H1 (cell line): ENCODE data around the gene CDX2. TPM values are rescaled to one million over a fixed set of nuclear protein-coding genes. Genes with fewer than 3 reads are reported as not detected.

Source experiments
- BRCA1 ChIP-seq: IDR thresholded peaks from 2 replicates; pipeline ENCODE4 v1.6.1; 2012; ENCODE audit warnings: low read depth, low read length, improper control_type of control experiment
- CHD7 ChIP-seq: fragments of 300-600 bp; sonication (generic); IDR thresholded peaks from 2 replicates; pipeline ENCODE4 v1.7.1; 2012; ENCODE audit warnings: low read length, moderate library complexity, mild to moderate bottlenecking, inconsistent platforms; ENCODE audit not compliant: insufficient replicate concordance
- RXRA ChIP-seq: IDR thresholded peaks from 2 replicates; pipeline ENCODE4 v1.6.1; 2011; ENCODE audit warnings: low read depth, mild to moderate bottlenecking, low read length, moderate library complexity; ENCODE audit not compliant: insufficient read depth
- SP1 ChIP-seq: IDR thresholded peaks from 2 replicates; pipeline ENCODE4 v1.6.1; 2011; ENCODE audit warnings: low read depth, low read length
- YY1 ChIP-seq: IDR thresholded peaks from 2 replicates; pipeline ENCODE4 v1.6.1; 2011; ENCODE audit warnings: low read depth, mild to moderate bottlenecking, low read length
- polyA plus RNA-seq, 7 experiments: library from polyadenylated mRNA; depleted of rRNA in 3 of 7; stranded (reverse) in 5 of 7; unstranded in 2 of 7; fragments of >200 nt in 5 of 7; fragments of 200-250 nt in 2 of 7; gene quantifications; 1 replicate in 5 of 7; 2 replicates in 1 of 7; 4 replicates in 1 of 7; pipeline versions ENCODE4 v1.2.1 to v1.2.3, GENCODE V29; 2011 to 2013; ENCODE audit warnings: missing spikeins in 2 of 7, mixed read lengths in 2 of 7
- total RNA-seq: library from RNA; stranded (reverse); fragmentation: NEBNext Ultra II Directional; extraction: Animal tissue kit (Norgen Biotek cat#: 25700); gene quantifications from 2 replicates; pipeline ENCODE4 v1.2.1, GENCODE V29; 2021

The CDX2 gene
- total and polyA plus RNA-seq, 2 of the 8 experiments (the other 6 are each of a cell fraction or from before 2014, with no cell fraction given), result 0.09 TPM; not detected in 1

DNA sequence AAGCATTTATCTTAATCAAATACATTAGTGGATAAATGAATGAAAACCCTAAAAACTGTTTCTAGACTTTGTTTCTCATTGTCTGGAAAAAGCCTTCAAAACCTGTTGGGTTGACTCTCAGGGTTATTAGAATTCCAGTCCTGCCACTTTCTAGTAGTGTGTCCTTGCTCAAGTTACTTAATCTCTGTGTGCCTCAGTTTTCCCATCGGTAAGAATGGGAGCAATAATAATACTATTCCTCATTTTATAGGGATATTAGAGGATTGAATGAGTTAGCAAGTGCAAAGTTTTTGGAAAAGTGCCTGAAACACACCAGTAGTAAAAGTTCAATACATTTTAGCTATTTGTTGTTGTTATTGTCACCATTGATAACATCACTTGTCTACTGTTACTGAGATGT is 16.5 kb upstream of the CDX2 start (continued):
- TF ChIP-seq CHD7 (no peak), YY1 (no peak), SP1 (no peak), RXRA (no peak), BRCA1 (no peak)
- TF ChIP-seq, all 59 proteins: peak for 0
